RWPE1 (cell line): Measurements from ENCODE around the gene HDAC8.

Source experiments
- CTCF ChIA-PET: fragments of 350-600 bp; sonication (Branson Sonifier 250); formaldehyde crosslinking; extraction: SDS; loops from one replicate; lab custom pipeline; 2021; lab: Yijun Ruan, JAX
- POLR2A ChIA-PET: fragments of 400-600 bp; formaldehyde crosslinking; extraction: SDS; loops from one replicate; lab custom pipeline; 2020; ENCODE audit warnings: antibody characterized with exemption; ENCODE audit not compliant: low non-redundant PET; lab: Yijun Ruan, JAX
- DNase-seq: peaks from one replicate; pipeline ENCODE4 v3.0.0; 2012; ENCODE audit warnings: low spot score
- H3K27ac ChIP-seq: fragments of 450-650 bp; 2 replicates; pipeline ENCODE4 v1.5.1; 2017
- CTCF ChIP-seq: fragments of 450-650 bp; conservative IDR thresholded peaks from 2 replicates; pipeline ENCODE4 v1.5.1; 2017; ENCODE audit warnings: low read depth, mild to moderate bottlenecking

HDAC8 gene

DNA sequence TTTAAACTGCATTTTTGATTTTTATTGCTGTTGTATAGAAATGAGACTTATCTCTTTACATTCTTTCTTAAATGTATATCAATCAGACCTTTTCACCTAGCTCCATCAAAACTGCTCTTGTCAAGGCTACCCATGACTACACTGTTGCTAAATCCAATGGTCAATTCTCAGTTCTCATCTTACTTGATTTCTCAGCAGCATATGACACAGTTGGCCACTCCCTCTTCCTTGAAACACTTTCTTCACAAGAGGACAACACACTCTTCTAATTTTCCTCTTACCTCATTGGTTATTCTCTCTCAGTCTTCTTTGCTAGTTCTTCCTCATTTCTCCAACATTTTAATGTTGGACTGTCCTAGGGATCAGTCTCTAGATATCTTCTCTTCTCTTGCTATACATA lies 172.8 kb downstream of the HDAC8 start:
- DNase-seq, result no peak
- no peak overlapping the region for H3K27ac ChIP-seq
- ChIA-PET POLR2A (no interaction called here), CTCF (no interaction called here)
- no peak for TF ChIP-seq CTCF

GRCh38 chrX:72396117-72396516 lies 176.5 kb downstream of the HDAC8 start:
- no peak for TF ChIP-seq CTCF
- H3K27ac ChIP-seq, result no peak overlapping the region
- ChIA-PET POLR2A (no interaction called here), CTCF (no interaction called here)
- DNase-seq, result no peak

DNA sequence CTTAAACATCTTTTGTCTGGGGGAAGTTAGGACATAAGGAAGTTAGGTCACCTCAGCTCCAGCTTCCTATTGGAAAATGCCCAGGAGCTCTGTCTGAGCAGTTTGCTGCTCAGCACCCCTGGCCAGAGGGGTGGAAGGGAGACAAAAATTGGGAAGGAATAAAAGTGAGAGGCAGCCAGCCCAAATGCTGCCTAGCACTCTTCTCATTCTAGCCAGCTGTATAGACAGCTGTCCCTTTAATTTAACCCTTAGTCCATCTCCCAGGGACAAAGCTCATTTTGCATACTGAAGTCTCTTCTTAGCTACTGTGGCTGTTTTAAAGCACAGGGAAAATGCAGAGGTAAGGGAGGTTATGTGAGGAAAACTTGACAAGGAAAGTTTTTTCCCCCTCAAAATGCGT lies 177.4 kb downstream of the HDAC8 start:
- no peak overlapping the region for H3K27ac ChIP-seq
- DNase-seq, result no peak
- ChIA-PET POLR2A (no interaction called here), CTCF (no interaction called here)
- no peak for TF ChIP-seq CTCF

DNA sequence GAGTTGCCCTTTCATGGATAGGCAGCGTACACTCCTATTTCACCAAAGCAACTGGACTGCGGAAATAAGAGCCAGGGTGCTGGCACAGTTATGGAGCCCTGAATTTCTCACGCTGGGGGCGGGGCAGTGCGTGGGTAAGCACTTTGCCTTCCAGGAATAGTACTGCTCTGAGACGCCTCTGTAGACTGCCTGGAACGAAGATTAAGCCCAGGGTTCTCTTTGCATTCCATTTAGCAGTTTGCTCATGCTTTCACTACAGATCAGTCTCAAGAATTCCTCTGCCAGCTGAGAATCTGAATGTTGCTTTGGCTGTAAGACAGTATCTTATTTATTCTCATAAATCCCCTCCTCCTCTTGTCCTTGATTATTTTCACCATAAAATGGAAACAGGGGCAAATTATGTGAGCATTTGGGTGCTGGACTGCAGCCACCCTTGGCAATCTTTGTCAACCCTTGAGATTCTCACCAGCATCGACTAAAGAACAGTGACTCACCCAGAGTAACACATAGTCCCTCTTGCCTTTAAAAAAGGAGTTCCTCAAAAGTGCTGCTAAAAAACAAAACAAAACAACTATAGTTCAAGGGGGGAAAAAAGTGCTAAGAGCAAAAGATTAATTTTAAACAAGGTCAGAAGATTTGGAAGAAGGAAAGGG lies 178.0 kb downstream of the HDAC8 start:
- no peak for TF ChIP-seq CTCF
- CTCF ChIA-PET, result no interaction called here
- H3K27ac ChIP-seq, result no peak overlapping the region
- DNase-seq, result no peak
- POLR2A ChIA-PET, result no interaction called here

GRCh38 chrX:72393836-72394517 lies 178.7 kb downstream of the HDAC8 start:
- ChIA-PET CTCF (no interaction called here), POLR2A (no interaction called here)
- no peak overlapping the region for H3K27ac ChIP-seq
- DNase-seq, result no peak
- no peak for TF ChIP-seq CTCF

GRCh38 chrX:72392816-72393800 lies 179.5 kb downstream of the HDAC8 start:
- H3K27ac ChIP-seq, result no peak overlapping the region
- no peak for TF ChIP-seq CTCF
- ChIA-PET CTCF (no interaction called here), POLR2A (no interaction called here)
- DNase-seq, result no peak
